ENCODE results near the gene CFAP20. TPM values are rescaled to one million over a fixed set of nuclear protein-coding genes. Genes with fewer than 3 reads are reported as not detected.
"Not testable (repeated sequence)": the region's sequence is repeated elsewhere in the genome, so short reads cannot be mapped to it uniquely, and the experiment has no call there.

The CFAP20 gene
- total RNA-seq, 1 donor from 2014 or later = 79.6 TPM

DNA sequence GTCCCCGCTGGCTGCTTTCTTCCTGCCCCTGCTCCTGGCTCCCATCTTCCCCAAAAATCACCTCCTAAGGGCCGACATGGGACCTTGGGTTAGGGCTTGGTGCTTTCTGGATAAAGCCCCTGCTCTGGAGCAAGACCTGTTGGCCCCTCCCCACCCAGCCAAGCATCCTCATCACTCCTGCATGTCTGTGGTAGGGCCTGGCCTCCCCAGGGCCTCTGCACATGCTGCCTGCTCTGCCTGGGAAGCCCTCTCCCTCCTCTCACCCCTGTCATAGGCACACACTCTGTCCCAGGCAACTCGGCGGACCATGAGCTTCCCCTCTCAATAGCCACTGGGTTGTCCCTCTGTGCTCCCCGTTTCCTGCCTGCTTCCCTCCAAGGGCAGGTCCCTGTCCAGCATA lies 35.2 kb downstream of the CFAP20 start:
- TF ChIP-seq, protein P1, sequence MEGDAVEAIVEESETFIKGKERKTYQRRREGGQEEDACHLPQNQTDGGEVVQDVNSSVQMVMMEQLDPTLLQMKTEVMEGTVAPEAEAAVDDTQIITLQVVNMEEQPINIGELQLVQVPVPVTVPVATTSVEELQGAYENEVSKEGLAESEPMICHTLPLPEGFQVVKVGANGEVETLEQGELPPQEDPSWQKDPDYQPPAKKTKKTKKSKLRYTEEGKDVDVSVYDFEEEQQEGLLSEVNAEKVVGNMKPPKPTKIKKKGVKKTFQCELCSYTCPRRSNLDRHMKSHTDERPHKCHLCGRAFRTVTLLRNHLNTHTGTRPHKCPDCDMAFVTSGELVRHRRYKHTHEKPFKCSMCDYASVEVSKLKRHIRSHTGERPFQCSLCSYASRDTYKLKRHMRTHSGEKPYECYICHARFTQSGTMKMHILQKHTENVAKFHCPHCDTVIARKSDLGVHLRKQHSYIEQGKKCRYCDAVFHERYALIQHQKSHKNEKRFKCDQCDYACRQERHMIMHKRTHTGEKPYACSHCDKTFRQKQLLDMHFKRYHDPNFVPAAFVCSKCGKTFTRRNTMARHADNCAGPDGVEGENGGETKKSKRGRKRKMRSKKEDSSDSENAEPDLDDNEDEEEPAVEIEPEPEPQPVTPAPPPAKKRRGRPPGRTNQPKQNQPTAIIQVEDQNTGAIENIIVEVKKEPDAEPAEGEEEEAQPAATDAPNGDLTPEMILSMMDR (IDR thresholded peaks at IDR 0.05; ENCODE audit: insufficient read depth, low read length, poor library complexity, severe bottlenecking) = no peak
- Histone ChIP-seq H3K27me3 (ENCODE audit: control insufficient read depth, insufficient read depth, low read length) (no peaks in the 10 kb centered on the region), H3K4me3 (ENCODE audit: low read depth, low read length) (no peak overlapping the region), H3K36me3 (ENCODE audit: control insufficient read depth, insufficient read depth, low read length) (no peaks in the 10 kb centered on the region)
- DNase-seq (ENCODE audit: low read depth) = no peak

DNA sequence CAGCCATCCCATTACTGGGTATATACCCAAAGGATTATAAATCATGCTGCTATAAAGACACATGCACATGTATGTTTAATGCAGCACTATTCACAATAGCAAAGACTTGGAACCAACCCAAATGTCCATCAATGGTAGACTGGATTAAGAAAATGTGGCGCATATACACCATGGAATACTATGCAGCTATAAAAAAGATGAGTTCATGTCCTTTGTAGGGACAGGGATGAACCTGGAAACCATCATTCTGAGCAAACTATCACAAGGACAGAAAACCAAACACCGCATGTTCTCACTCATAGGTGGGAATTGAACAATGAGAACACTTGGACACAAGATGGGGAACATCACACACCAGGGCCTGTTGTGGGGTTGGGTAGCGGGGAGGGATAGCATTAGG lies 38.8 kb downstream of the CFAP20 start:
- H3K4me3 ChIP-seq (ENCODE audit: low read depth, low read length); H3K27me3 ChIP-seq (ENCODE audit: control insufficient read depth, insufficient read depth, low read length); H3K36me3 ChIP-seq (ENCODE audit: control insufficient read depth, insufficient read depth, low read length); DNase-seq (ENCODE audit: low read depth): not testable (repeated sequence)

DNA sequence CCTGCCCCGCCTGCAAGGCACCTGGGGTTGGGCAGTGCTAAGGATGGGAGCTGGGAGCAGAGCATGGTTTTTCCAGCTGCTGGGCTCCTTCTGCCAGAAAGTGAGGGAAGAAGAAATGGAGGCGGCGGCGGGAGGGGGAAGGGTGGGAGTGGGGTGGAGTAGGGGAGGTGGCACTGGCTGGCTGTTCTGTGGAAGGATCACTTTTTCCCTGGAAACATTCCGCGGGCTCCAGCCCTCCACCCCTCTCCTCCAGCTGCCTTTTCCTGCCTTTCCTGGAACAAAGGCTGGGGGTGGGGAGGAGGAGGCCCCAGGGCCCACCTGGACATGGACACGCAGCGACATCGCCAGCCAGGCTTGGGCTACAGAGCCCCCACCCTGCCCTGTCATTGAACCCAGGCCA lies 41.1 kb downstream of the CFAP20 start:
- no peak for DNase-seq (ENCODE audit: low read depth)
- TF ChIP-seq, protein P1 (IDR thresholded peaks at IDR 0.05; ENCODE audit: insufficient read depth, low read length, poor library complexity, severe bottlenecking) = no peak
- Histone ChIP-seq H3K4me3 (ENCODE audit: low read depth, low read length) (no peak overlapping the region), H3K36me3 (ENCODE audit: control insufficient read depth, insufficient read depth, low read length) (no peaks in the 10 kb centered on the region), H3K27me3 (ENCODE audit: control insufficient read depth, insufficient read depth, low read length) (no peaks in the 10 kb centered on the region)

GRCh38 chr16:58087209-58087913 lies 41.8 kb downstream of the CFAP20 start:
- Histone ChIP-seq H3K4me3 (ENCODE audit: low read depth, low read length) (no peak overlapping the region), H3K27me3 (ENCODE audit: control insufficient read depth, insufficient read depth, low read length) (no peaks in the 10 kb centered on the region), H3K36me3 (ENCODE audit: control insufficient read depth, insufficient read depth, low read length) (no peaks in the 10 kb centered on the region)
- TF ChIP-seq, protein P1 (IDR thresholded peaks at IDR 0.05; ENCODE audit: insufficient read depth, low read length, poor library complexity, severe bottlenecking) = no peak
- no peak for DNase-seq (ENCODE audit: low read depth)

DNA sequence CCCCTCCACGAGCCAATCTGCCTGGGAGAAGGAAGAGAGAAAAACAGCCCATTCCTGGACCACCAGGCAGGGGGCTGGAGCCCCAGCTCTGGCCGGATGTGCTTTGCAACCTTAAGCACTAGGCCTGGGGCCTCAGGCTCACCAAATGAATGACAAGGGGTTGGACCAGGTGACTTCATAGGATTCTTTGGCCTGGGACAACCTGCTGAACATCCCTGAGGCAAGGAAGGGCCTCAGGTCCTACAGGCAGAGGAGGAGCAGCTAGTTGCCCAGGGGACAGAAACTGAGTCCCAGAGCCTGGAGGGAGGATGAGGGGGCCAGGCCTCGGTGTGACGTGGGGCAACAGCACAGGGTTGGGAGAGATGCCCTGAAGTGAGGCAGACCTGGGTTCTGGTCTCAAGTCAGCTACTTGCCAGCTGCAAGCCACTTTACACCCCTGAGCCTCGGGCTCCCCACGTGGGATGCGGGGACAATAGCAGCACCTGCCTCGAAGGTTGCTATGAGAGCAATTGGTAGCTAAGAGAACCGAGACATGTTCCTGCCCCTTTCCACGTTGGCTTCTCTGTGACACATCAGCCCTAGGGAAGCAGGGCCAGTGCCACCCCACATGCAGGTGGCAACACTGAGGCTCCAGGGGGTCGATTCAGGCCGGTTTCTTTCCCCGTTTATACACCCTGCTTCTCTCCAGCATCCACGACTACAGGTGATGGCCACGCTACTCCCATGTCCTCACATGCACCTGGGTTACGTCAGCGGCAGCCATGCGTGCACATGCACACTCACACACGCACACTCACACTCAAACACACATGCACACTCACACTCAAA lies 42.6 kb downstream of the CFAP20 start:
- Histone ChIP-seq H3K27me3 (ENCODE audit: control insufficient read depth, insufficient read depth, low read length) (no peaks in the 10 kb centered on the region), H3K36me3 (ENCODE audit: control insufficient read depth, insufficient read depth, low read length) (no peaks in the 10 kb centered on the region), H3K4me3 (ENCODE audit: low read depth, low read length) (no peak overlapping the region)
- TF ChIP-seq, protein P1 (IDR thresholded peaks at IDR 0.05; ENCODE audit: insufficient read depth, low read length, poor library complexity, severe bottlenecking) = no peak
- DNase-seq (ENCODE audit: low read depth) = no peak

GRCh38 chr16:58085584-58086251 lies 43.5 kb downstream of the CFAP20 start:
- Histone ChIP-seq H3K27me3 (ENCODE audit: control insufficient read depth, insufficient read depth, low read length) (no peaks in the 10 kb centered on the region), H3K36me3 (ENCODE audit: control insufficient read depth, insufficient read depth, low read length) (no peaks in the 10 kb centered on the region), H3K4me3 (ENCODE audit: low read depth, low read length) (no peak overlapping the region)
- TF ChIP-seq, protein P1 (IDR thresholded peaks at IDR 0.05; ENCODE audit: insufficient read depth, low read length, poor library complexity, severe bottlenecking) = no peak
- no peak for DNase-seq (ENCODE audit: low read depth)
